IPS-15b (cell line): ENCODE results near the gene LRRC8E.

ENCODE experiments used
- H3K27me3 ChIP-seq: one replicate; pipeline ENCODE4 v1.6.1; 2013; ENCODE audit warnings: low read length; ENCODE audit not compliant: control insufficient read depth, insufficient read depth
- H3K36me3 ChIP-seq: one replicate; pipeline ENCODE4 v1.6.1; 2013; ENCODE audit warnings: low read length; ENCODE audit not compliant: control insufficient read depth, insufficient read depth
- H3K4me1 ChIP-seq: one replicate; pipeline ENCODE4 v1.6.1; 2013; ENCODE audit warnings: mild to moderate bottlenecking, low read length; ENCODE audit not compliant: control insufficient read depth, insufficient read depth
- H3K4me3 ChIP-seq: one replicate; pipeline ENCODE4 v1.5.1; 2013; ENCODE audit warnings: low read depth, low read length
- H3K9ac ChIP-seq: one replicate; pipeline ENCODE4 v1.6.1; 2013; ENCODE audit warnings: low read depth, mild to moderate bottlenecking, low read length
- H3K9me3 ChIP-seq: one replicate; pipeline ENCODE4 v1.6.1; 2013; ENCODE audit warnings: mild to moderate bottlenecking, low read length; ENCODE audit not compliant: control insufficient read depth, insufficient read depth

LRRC8E gene

GRCh38 chr19:7888145-7888825, at the start of gene LRRC8E:
LRRC8E (plus strand) TSS chr19:7888510; CDS start chr19:7895604, 7,094 bp downstream.
- Histone ChIP-seq H3K9ac (peak within 1 kb of the TSS; percentile 65), H3K36me3 (no peaks in the 10 kb centered on the region), H3K4me3 (peak within 1 kb of the TSS; percentile 58), H3K4me1 (peaks cover 6% of the 10 kb centered on the region), H3K27me3 (peaks cover 3% of the 10 kb centered on the region), H3K9me3 (no peaks in the 10 kb centered on the region)

GRCh38 chr19:7839476-7839875, 48.8 kb upstream of the LRRC8E start:
- H3K27me3 ChIP-seq = no peaks in the 10 kb centered on the region
- no peak overlapping the region for H3K4me3 ChIP-seq
- no peaks in the 10 kb centered on the region for H3K9me3 ChIP-seq
- no peak overlapping the region for H3K9ac ChIP-seq
- H3K36me3 ChIP-seq = no peaks in the 10 kb centered on the region
- no peaks in the 10 kb centered on the region for H3K4me1 ChIP-seq

- Histone ChIP-seq H3K9me3 (no peaks in the 10 kb centered on the region), H3K9ac (no peak overlapping the region), H3K27me3 (no peaks in the 10 kb centered on the region), H3K4me3 (no peak overlapping the region), H3K4me1 (no peaks in the 10 kb centered on the region), H3K36me3 (no peaks in the 10 kb centered on the region)
Observed at GRCh38 chr19:7840629-7841028, 47.7 kb upstream of the LRRC8E start.

GRCh38 chr19:7841751-7842660, 46.3 kb upstream of the LRRC8E start:
- Histone ChIP-seq H3K9me3 (no peaks in the 10 kb centered on the region), H3K4me1 (no peaks in the 10 kb centered on the region), H3K27me3 (no peaks in the 10 kb centered on the region), H3K4me3 (no peak overlapping the region), H3K9ac (no peak overlapping the region), H3K36me3 (no peaks in the 10 kb centered on the region)

- Histone ChIP-seq H3K4me1 (no peaks in the 10 kb centered on the region), H3K36me3 (no peaks in the 10 kb centered on the region), H3K9ac (no peak overlapping the region), H3K4me3 (no peak overlapping the region), H3K27me3 (no peaks in the 10 kb centered on the region), H3K9me3 (no peaks in the 10 kb centered on the region)
Observed at GRCh38 chr19:7842661-7843294, 45.5 kb upstream of the LRRC8E start.

GRCh38 chr19:7843521-7843920, 44.8 kb upstream of the LRRC8E start:
- Histone ChIP-seq H3K9me3 (no peaks in the 10 kb centered on the region), H3K4me1 (no peaks in the 10 kb centered on the region), H3K9ac (no peak overlapping the region), H3K27me3 (no peaks in the 10 kb centered on the region), H3K36me3 (no peaks in the 10 kb centered on the region), H3K4me3 (no peak overlapping the region)

GRCh38 chr19:7844405-7844804, 43.9 kb upstream of the LRRC8E start:
- H3K9ac ChIP-seq = no peak overlapping the region
- H3K4me3 ChIP-seq = no peak overlapping the region
- H3K4me1 ChIP-seq = no peaks in the 10 kb centered on the region
- no peaks in the 10 kb centered on the region for H3K9me3 ChIP-seq
- H3K36me3 ChIP-seq = no peaks in the 10 kb centered on the region
- no peaks in the 10 kb centered on the region for H3K27me3 ChIP-seq

- H3K4me1 ChIP-seq = no peaks in the 10 kb centered on the region
- H3K9ac ChIP-seq = no peak overlapping the region
- H3K36me3 ChIP-seq = no peaks in the 10 kb centered on the region
- H3K9me3 ChIP-seq = no peaks in the 10 kb centered on the region
- no peak overlapping the region for H3K4me3 ChIP-seq
- no peaks in the 10 kb centered on the region for H3K27me3 ChIP-seq
Observed at GRCh38 chr19:7844951-7845350, 43.4 kb upstream of the LRRC8E start.

GRCh38 chr19:7845390-7846154, 42.7 kb upstream of the LRRC8E start:
- Histone ChIP-seq H3K4me3 (no peak overlapping the region), H3K4me1 (no peaks in the 10 kb centered on the region), H3K9me3 (no peaks in the 10 kb centered on the region), H3K36me3 (no peaks in the 10 kb centered on the region), H3K9ac (no peak overlapping the region), H3K27me3 (no peaks in the 10 kb centered on the region)

GRCh38 chr19:7846155-7846646, 42.1 kb upstream of the LRRC8E start:
- H3K4me1 ChIP-seq = no peaks in the 10 kb centered on the region
- no peaks in the 10 kb centered on the region for H3K27me3 ChIP-seq
- H3K4me3 ChIP-seq = no peak overlapping the region
- no peak overlapping the region for H3K9ac ChIP-seq
- H3K9me3 ChIP-seq = no peaks in the 10 kb centered on the region
- no peaks in the 10 kb centered on the region for H3K36me3 ChIP-seq

GRCh38 chr19:7847664-7848063, 40.6 kb upstream of the LRRC8E start:
- no peaks in the 10 kb centered on the region for H3K27me3 ChIP-seq
- no peak overlapping the region for H3K4me3 ChIP-seq
- no peaks in the 10 kb centered on the region for H3K36me3 ChIP-seq
- H3K9me3 ChIP-seq = no peaks in the 10 kb centered on the region
- H3K9ac ChIP-seq = no peak overlapping the region
- H3K4me1 ChIP-seq = no peaks in the 10 kb centered on the region
